Activated CD4-positive, alpha-beta T cell treated with anti-CD3 and anti-CD28 coated beads, Interleukin-2, amount 10 ng/mL, durations not matched to agents 7 days and 5 days (primary cell): ENCODE data around the gene FCER2. TPM values are rescaled to one million over a fixed set of nuclear protein-coding genes. Genes with fewer than 3 reads are reported as not detected.

ENCODE experiments used
- CTCF ChIA-PET: fragments of 350-600 bp; sonication (Branson Sonifier 250); formaldehyde crosslinking; loops from one replicate; lab custom pipeline; 2021; ENCODE audit warnings: antibody characterized with exemption; lab: Charles Lee
- POLR2A ChIA-PET: fragments of 350-600 bp; sonication (Branson Sonifier 250); formaldehyde crosslinking; loops from one replicate; lab custom pipeline; 2021; ENCODE audit warnings: antibody characterized with exemption; lab: Charles Lee
- DNase-seq: peaks from one replicate; pipeline ENCODE4 v3.0.0-alpha.2; 2020
- H3K27ac Mint-ChIP-seq: one replicate; pipeline ENCODE4 v1.8.0; 2021; ENCODE audit warnings: mild to moderate bottlenecking, moderate library complexity, mixed read lengths
- H3K27me3 Mint-ChIP-seq: one replicate; pipeline ENCODE4 v1.8.0; 2021; ENCODE audit warnings: mixed read lengths
- H3K36me3 Mint-ChIP-seq: one replicate; pipeline ENCODE4 v1.8.0; 2021; ENCODE audit warnings: low read depth, mixed read lengths
- H3K4me1 Mint-ChIP-seq: one replicate; pipeline ENCODE4 v1.8.0; 2021; ENCODE audit warnings: mixed read lengths
- H3K4me3 Mint-ChIP-seq: one replicate; pipeline ENCODE4 v1.8.0; 2021; ENCODE audit warnings: mild to moderate bottlenecking, moderate library complexity, mixed read lengths
- H3K9me3 Mint-ChIP-seq: one replicate; pipeline ENCODE4 v1.8.0; 2021; ENCODE audit warnings: mixed read lengths
- total RNA-seq, 2 experiments: library from RNA; stranded (reverse); gene quantifications; one replicate each; pipeline ENCODE4 v1.2.3, GENCODE V29; 2021

The FCER2 gene
- total RNA-seq, 2 experiments from 2014 or later: 0.23 to 0.30 TPM

DNA sequence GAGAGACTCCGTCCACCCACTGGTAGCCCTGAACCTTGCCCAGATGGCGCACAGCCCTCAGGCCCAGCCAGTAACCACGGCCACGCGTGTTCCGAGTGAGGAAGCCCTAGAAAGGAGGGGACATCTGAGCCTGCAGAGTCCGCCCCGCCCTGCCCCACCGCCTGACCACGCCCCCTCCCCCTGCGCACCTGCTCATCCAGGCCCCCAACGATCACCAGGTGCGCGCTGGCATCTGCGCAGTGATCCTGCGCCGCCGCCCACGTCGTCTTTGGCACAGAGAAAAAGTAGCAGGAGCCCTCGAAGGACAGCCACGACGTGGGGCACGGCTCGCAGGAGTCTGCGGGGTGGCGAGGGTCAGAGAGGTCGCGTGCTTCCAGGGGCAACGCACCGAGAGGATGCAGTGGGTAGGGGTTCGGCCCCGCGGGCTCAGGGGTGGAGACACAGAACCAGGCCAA is 27.9 kb upstream of the FCER2 start:
- no peaks in the 10 kb centered on the region for H3K4me1 Mint-ChIP-seq
- ChIA-PET POLR2A (no interaction called here), CTCF (no interaction called here)
- no peak for DNase-seq
- no peak overlapping the region for H3K4me3 Mint-ChIP-seq
- H3K27ac Mint-ChIP-seq: no peak overlapping the region
- H3K9me3 Mint-ChIP-seq: no peaks in the 10 kb centered on the region
- H3K36me3 Mint-ChIP-seq: no peaks in the 10 kb centered on the region
- H3K27me3 Mint-ChIP-seq: peaks cover 50% of the 10 kb centered on the region

DNA sequence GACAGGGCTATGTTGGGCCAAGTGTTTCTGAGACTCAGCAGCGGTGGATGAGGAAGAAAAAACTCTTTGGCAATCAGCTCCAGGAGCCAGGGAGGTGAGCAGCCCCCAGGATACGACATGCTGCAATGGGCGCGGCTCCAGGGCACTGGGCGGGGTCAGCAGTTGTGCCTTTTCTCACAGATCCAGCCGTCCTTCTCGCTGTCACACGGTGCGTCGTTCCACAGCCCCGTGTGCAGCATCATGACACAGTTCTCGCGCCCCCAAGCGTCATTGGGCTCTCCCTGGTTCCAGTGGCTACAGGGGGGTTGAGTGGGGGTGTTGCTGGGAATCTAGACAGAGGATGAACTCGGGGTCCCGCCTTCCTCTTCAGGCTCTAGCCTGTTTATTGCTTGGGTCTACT is 27.3 kb upstream of the FCER2 start:
- Mint-ChIP-seq H3K4me3 (no peak overlapping the region), H3K9me3 (no peaks in the 10 kb centered on the region), H3K4me1 (no peaks in the 10 kb centered on the region), H3K27me3 (peaks cover 46% of the 10 kb centered on the region), H3K27ac (no peak overlapping the region), H3K36me3 (no peaks in the 10 kb centered on the region)
- ChIA-PET CTCF (interaction anchor here (0.6 kb wide), 1 partner anchor 26 kb away, joined by 3 read pairs; no protein-coding TSS in a partner anchor), POLR2A (no interaction called here)
- no peak for DNase-seq

DNA sequence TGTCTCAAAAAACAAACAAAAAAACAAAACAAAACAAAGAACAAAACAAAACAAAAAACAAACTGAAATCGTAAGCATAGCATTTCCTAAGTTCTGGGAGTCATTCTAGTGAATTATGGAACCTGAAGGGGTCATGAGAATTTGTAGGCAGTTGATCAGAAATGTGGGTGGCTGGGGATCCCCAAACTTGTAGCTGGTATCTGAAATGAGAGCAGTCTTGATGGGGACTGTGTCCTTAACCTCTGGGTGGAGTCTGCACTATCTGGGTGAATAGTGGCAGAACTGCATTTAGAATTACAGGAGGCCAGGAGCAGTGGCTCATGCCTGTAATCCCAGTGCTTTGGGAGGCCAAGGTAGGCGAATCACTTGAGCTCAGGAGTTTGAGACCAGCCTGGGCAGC is 23.9 kb upstream of the FCER2 start:
- ChIA-PET CTCF (interaction anchor here (0.8 kb wide), 1 partner anchor 43 kb away, joined by 3 read pairs; no protein-coding TSS in a partner anchor), POLR2A (no interaction called here)
- Mint-ChIP-seq H3K27me3 (peaks cover 32% of the 10 kb centered on the region), H3K4me3 (no peak overlapping the region), H3K27ac (no peak overlapping the region), H3K9me3 (no peaks in the 10 kb centered on the region), H3K36me3 (no peaks in the 10 kb centered on the region), H3K4me1 (no peaks in the 10 kb centered on the region)
- DNase-seq: no peak

DNA sequence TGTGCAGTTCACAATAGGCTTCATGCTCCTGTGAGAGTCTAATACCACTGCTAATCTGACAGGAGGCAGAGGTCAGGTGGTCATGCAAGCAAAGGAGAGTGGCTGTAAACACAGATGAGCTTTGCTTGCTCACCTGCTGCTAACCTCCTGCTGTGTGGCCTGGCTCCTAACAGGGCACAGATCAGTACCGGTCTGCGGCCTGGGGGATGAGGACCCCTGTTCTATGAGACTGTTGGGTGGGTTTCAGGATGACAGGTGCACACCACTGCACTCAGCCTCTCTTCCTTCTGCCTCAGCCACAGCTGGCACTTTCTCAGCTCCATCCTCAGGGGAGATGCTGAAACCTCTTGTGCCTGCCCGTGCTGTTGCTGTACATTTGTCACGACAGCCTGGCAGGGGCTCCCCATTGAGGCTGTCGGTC is 20.3 kb upstream of the FCER2 start:
- no peak overlapping the region for H3K27ac Mint-ChIP-seq
- POLR2A ChIA-PET: no interaction called here
- no peaks in the 10 kb centered on the region for H3K36me3 Mint-ChIP-seq
- H3K4me3 Mint-ChIP-seq: no peak overlapping the region
- peaks cover 3% of the 10 kb centered on the region for H3K27me3 Mint-ChIP-seq
- peaks cover 2% of the 10 kb centered on the region for H3K9me3 Mint-ChIP-seq
- CTCF ChIA-PET: interaction anchor here (0.6 kb wide), 2 partner anchors 539 to 822 kb away, joined by 3 to 4 read pairs; no protein-coding TSS in a partner anchor
- no peak for DNase-seq
- H3K4me1 Mint-ChIP-seq: no peaks in the 10 kb centered on the region

DNA sequence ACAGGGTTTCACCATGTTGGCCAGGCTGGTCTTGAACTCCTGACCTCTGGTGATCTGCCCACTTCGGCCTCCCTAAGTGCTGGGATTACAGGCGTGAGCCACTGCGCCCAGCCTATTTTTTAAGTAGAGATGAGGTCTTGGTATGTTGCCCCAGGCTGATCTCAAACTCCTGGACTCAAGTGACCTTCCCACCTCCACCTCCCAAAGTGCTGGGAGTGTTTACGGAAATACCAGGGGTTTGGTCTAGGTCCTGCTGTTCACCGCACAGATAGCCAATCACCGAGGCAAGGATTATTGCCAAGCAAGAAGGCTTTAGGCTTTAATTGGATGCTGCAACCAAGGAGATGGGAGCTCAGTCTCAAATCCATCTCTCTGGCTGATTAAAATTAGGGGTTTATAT is 18.4 kb upstream of the FCER2 start:
- Mint-ChIP-seq H3K27ac (no peak overlapping the region), H3K36me3 (no peaks in the 10 kb centered on the region), H3K9me3 (peaks cover 10% of the 10 kb centered on the region), H3K4me1 (no peaks in the 10 kb centered on the region), H3K27me3 (no peaks in the 10 kb centered on the region), H3K4me3 (no peak overlapping the region)
- ChIA-PET CTCF (no interaction called here), POLR2A (no interaction called here)
- no peak for DNase-seq

DNA sequence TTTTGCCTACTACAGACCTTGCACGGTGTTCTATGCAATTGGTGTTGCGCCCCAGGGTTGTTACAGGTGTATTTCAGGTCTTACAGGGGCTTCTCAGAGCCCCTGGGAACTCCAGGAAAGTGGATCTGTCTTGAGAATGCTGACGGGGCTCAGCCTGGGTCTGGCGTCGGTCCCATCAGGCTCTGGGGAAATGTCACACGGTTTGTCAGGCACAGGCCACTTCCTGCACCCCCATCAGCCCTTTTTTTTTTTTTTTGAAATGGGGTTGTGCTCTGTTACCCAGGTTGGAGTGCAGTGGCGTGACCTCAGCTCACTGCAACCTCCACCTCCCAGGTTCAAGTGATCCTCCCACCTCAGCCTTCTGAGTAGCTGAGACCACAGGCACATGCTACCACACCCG is 16.7 kb upstream of the FCER2 start:
- Mint-ChIP-seq H3K9me3 (peaks cover 10% of the 10 kb centered on the region), H3K36me3 (no peaks in the 10 kb centered on the region), H3K27me3 (no peaks in the 10 kb centered on the region), H3K4me3 (no peak overlapping the region), H3K27ac (no peak overlapping the region), H3K4me1 (no peaks in the 10 kb centered on the region)
- POLR2A ChIA-PET: no interaction called here
- no peak for DNase-seq
- CTCF ChIA-PET: no interaction called here

DNA sequence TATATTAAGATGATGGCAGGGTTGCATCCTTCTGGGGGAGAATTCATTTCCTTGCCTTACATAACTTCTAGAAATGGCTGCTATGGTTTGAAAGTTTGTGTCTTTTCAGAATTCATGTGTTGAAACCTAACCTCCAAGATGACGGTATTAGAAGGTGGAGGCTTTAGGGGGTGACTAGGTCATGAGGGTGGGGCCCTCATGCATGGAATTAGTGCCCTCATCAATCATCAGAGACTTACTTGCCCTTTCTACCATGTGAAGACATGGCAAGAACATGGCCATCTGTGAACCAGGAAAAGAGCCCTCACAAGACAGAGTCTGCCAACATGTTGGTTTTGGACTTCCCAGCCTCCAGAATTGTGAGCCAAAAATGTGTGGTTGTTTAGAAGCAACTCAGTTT is 14.8 kb upstream of the FCER2 start:
- Mint-ChIP-seq H3K27ac (no peak overlapping the region), H3K4me3 (no peak overlapping the region), H3K36me3 (no peaks in the 10 kb centered on the region), H3K4me1 (no peaks in the 10 kb centered on the region), H3K27me3 (no peaks in the 10 kb centered on the region), H3K9me3 (peaks cover 10% of the 10 kb centered on the region)
- CTCF ChIA-PET: no interaction called here
- DNase-seq: no peak
- POLR2A ChIA-PET: no interaction called here

DNA sequence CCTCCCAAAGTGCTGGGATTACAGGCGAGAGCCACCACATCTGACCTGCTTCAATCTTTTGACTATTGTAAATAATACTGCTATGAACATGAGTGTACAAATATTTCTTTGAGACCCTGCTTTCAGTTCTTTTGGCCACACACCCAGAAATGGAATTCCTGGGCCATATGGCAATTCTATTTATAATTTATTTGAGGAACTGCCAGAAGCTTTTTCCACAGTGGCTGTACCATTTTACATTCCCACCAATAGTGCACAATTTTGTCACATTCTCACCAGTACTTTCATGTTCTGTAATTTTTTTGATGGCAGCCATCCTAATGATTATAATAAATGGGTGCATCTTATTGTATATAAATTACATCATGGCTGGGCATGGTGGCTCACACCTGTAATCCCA is 13.7 kb upstream of the FCER2 start:
- ChIA-PET CTCF (no interaction called here), POLR2A (no interaction called here)
- H3K27ac Mint-ChIP-seq: no peak overlapping the region
- H3K9me3 Mint-ChIP-seq: peaks cover 10% of the 10 kb centered on the region
- peaks cover under 1% of the 10 kb centered on the region for H3K4me1 Mint-ChIP-seq
- H3K27me3 Mint-ChIP-seq: no peaks in the 10 kb centered on the region
- H3K36me3 Mint-ChIP-seq: no peaks in the 10 kb centered on the region
- no peak overlapping the region for H3K4me3 Mint-ChIP-seq
- DNase-seq: no peak

DNA sequence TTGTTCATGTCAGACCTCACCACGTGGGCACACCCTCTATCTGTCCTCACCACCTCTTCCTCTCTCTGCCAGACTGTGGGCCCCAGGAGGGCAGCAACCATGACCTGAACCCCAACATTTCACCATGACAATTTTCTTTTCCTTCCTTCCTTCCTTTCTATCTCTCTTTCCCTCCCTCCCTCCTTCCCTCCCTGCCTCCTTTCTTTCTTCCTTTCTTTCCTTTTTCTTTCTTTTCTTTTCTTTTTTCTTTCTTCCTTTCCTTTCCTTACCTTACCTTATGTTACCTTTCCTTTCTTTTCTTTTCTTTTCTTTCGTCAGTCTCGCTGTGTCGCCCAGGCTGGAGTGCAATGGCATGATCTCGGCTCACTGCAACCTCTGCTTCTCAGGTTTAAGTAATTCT is 8.7 kb upstream of the FCER2 start:
- Mint-ChIP-seq H3K4me3 (no peak overlapping the region), H3K4me1 (peaks cover 21% of the 10 kb centered on the region), H3K36me3 (no peaks in the 10 kb centered on the region), H3K27ac (peak overlapping the region; percentile 58), H3K27me3 (no peaks in the 10 kb centered on the region), H3K9me3 (no peaks in the 10 kb centered on the region)
- ChIA-PET CTCF (interaction anchor here (0.7 kb wide), 1 partner anchor 1816 kb away, joined by 5 read pairs; no protein-coding TSS in a partner anchor), POLR2A (no interaction called here)
- DNase-seq: no peak

DNA sequence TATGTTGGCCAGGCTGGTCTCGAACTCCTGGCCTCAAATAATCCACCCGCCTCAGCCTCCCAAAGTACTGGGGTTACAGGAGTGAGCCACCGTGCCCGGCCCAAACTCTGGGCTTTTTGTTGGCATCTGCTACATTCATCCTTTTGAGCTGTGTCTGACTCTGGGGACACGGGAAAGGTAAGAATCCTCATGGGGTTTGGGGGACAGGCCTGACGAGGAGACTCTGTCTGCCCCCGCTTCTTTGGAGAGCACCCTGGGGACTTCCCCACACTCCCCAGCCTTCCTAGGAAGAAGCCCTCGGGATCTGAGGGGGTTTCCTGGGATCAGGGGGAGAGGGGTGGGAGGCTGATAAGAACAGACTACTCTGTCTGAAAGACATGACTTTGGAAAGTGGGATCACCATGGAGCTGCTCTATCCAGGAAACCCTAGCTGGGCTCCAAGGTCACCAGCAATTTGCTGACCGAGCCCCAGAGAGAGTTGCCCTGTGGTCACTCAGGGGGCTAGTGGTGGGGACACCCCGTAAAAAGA is 8.1 kb upstream of the FCER2 start:
- H3K4me3 Mint-ChIP-seq: no peak overlapping the region

DNA sequence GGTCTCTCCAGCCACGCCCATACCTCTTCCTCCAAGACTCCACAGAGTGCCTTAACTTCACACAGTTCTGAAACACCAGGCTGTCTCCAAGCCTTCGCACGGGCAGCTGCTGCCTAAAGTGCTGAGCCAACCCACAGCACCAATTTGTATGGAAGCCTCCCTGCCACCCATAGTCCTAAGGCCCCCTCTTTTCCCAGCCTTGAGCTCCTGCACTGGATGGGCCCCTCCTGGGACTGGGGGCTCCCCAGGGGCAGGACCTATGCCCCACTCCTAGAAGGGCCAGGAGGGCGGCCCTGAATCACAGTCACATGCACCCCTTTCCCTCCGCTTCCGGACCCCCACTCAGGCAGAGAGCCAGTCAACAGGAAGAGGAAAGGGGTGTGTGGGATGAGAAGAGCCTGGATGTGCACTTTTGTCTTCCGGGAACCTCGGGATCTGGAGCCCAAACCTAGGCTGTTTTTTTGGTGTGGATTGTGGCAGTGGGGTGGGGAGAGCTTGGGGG is 5.1 kb upstream of the FCER2 start:
- H3K27ac Mint-ChIP-seq: peak overlapping the region; percentile 92
- ChIA-PET CTCF (no interaction called here), POLR2A (no interaction called here)
- no peaks in the 10 kb centered on the region for H3K36me3 Mint-ChIP-seq
- peaks cover 34% of the 10 kb centered on the region for H3K4me1 Mint-ChIP-seq
- peaks cover 7% of the 10 kb centered on the region for H3K27me3 Mint-ChIP-seq
- no peak overlapping the region for H3K4me3 Mint-ChIP-seq
- no peaks in the 10 kb centered on the region for H3K9me3 Mint-ChIP-seq
- DNase-seq: no peak

More for the DNA sequence above, 8.1 kb upstream of the FCER2 start:
- POLR2A ChIA-PET: no interaction called here
- DNase-seq: no peak
- Mint-ChIP-seq H3K27ac (peak overlapping the region; percentile 36), H3K36me3 (no peaks in the 10 kb centered on the region), H3K27me3 (no peaks in the 10 kb centered on the region), H3K4me1 (peaks cover 27% of the 10 kb centered on the region), H3K9me3 (no peaks in the 10 kb centered on the region)
- CTCF ChIA-PET: no interaction called here

DNA sequence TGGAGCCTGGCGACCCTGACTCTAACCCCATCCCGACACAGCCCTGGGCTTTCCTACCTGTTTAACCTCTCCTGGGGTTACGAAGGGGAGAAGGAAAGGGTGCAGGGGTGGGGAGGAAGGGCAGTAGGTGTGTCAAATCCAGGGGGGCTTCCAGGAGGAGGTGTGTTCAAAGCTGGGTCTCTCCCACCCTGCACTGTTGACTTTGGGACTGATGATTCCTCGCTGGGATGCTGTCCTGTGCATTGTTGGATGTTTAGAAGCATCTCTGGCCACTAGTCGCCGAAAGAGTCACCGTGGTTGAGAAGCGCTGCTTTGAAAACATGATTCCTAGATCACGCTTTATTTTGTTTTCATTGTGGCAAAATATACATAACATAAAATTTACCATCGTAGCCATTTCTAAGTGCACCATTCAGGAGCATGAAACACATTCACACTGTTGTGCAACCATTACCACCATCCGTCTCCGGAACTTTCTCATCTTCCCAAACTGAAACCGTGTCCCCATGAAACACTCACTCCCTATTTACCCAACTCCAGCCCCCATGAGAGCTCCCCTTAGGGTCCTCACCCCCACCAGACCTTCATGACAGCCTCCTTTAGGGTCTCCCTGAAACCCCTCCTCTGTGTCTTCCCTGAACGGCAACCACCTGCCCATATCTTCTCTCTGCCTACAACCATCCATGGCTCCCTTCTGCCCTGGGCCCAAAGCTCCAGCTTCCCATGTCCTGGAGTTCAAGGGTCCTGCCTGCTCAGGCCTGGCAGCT is 4.4 kb upstream of the FCER2 start:
- DNase-seq: no peak
- H3K27me3 Mint-ChIP-seq: peaks cover 7% of the 10 kb centered on the region
- peaks cover 34% of the 10 kb centered on the region for H3K4me1 Mint-ChIP-seq
- no peaks in the 10 kb centered on the region for H3K36me3 Mint-ChIP-seq
- CTCF ChIA-PET: interaction anchor here (3.2 kb wide), 1 partner anchor 26 kb away, joined by 10 read pairs; the partner anchor contains the start of gene TRAPPC5
- no peaks in the 10 kb centered on the region for H3K9me3 Mint-ChIP-seq
- H3K4me3 Mint-ChIP-seq: peak overlapping the region; percentile 34
- POLR2A ChIA-PET: no interaction called here
- H3K27ac Mint-ChIP-seq: peak overlapping the region; percentile 92
